Measurements from ENCODE around the gene NKX2-4.

DNA sequence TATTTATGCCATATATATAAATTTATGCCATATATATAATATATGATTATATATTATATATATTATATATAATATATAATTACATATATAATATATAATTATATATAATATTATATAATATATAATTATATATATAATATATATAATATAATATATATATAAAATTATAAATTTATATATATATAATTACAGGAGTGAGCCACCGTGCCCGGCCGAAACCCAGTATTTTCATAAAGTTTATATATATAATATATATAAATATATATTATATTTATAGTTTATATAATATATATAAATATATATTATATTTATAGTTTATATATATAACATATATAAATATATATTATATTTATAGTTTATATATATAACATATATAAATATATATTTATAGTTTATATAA lies 31.6 kb downstream of the NKX2-4 start:
- TF ChIP-seq POLR2AphosphoS5 (IDR thresholded peaks at IDR 0.05; ENCODE audit: low read depth, low read length) (no peak), POLR2A (IDR thresholded peaks at IDR 0.05; ENCODE audit: low read depth, low read length) (no peak), TAF1 (IDR thresholded peaks at IDR 0.05; ENCODE audit: borderline replicate concordance, low read depth, low read length) (no peak)

All from GM12892 (cell line).